C4-2B (cell line): ENCODE measurements around the gene HK1.

Experiments
- H3K27ac ChIP-seq: fragments of 450-650 bp; 2 replicates; pipeline ENCODE4 v1.5.1; 2017
- CTCF ChIP-seq: fragments of 450-650 bp; conservative IDR thresholded peaks from 2 replicates; pipeline ENCODE4 v1.5.1; 2017; ENCODE audit warnings: mild to moderate bottlenecking
- ZFX ChIP-seq: fragments of 450-650 bp; IDR thresholded peaks from 2 replicates; pipeline ENCODE4 v1.6.1; 2017

HK1 gene

GRCh38 chr10:69375307-69376151, 97.2 kb downstream of the HK1 start:
- peak overlapping the region; percentile 79 for H3K27ac ChIP-seq

GRCh38 chr10:69376662-69377061, 98.4 kb downstream of the HK1 start:
- no peak for TF ChIP-seq CTCF
- no peak for TF ChIP-seq ZFX
- H3K27ac ChIP-seq, result peak overlapping the region; percentile 79

More at GRCh38 chr10:69375307-69376151, 97.2 kb downstream of the HK1 start:
- no peak for TF ChIP-seq CTCF
- no peak for TF ChIP-seq ZFX

GRCh38 chr10:69377191-69377590, 98.9 kb downstream of the HK1 start:
- no peak for TF ChIP-seq ZFX
- no peak for TF ChIP-seq CTCF
- H3K27ac ChIP-seq, result peak overlapping the region; percentile 79

GRCh38 chr10:69377933-69378332, 99.6 kb downstream of the HK1 start:
- H3K27ac ChIP-seq, result no peak overlapping the region

GRCh38 chr10:69379800-69380199, 101.5 kb downstream of the HK1 start:
- no peak overlapping the region for H3K27ac ChIP-seq
- TF ChIP-seq CTCF (no peak), ZFX (no peak)

More at GRCh38 chr10:69377933-69378332, 99.6 kb downstream of the HK1 start:
- TF ChIP-seq ZFX (no peak), CTCF (no peak)

- H3K27ac ChIP-seq, result no peak overlapping the region
- TF ChIP-seq ZFX (no peak), CTCF (no peak)
Observed at GRCh38 chr10:69382382-69383117, 104.3 kb downstream of the HK1 start.

- TF ChIP-seq ZFX (no peak), CTCF (no peak)
- H3K27ac ChIP-seq, result peak overlapping the region; percentile 86
Observed at GRCh38 chr10:69383558-69383957, 105.3 kb downstream of the HK1 start.
